ENCODE results near the gene TUBA3D.
A peak's percentile ranks its signal among the peaks of the same experiment; 100 is the strongest.
"Not testable (repeated sequence)": the region's sequence is repeated elsewhere in the genome, so short reads cannot be mapped to it uniquely, and the experiment has no call there.

Gene TUBA3D

DNA sequence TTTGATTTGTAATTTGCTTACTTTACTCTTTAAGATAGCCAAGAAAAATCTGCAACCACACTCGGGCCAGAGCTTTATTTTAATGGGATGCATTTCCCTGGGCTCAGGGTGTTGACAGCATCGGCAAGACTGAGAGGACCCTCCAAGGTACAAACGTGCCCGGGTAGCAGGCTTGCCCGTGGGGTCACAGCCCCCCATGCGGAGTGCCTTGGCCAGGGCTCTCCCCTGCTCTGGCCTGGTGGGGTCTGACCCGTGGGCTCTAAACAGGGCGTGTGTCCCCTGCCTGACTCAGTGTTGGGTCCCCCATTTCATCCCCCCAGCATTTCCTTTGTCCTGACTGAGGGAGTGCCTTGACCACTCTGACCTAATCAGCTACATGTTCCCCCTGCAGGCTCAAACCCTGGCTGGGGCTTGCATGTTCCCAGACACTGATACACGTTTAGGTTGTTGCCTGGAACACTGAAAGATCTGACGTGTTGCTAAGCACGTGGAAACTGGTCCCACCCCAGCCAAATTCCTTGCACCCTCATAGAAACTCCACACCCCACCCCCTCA is 9.1 kb downstream of the TUBA3D start:
- DNase-seq, result not testable (repeated sequence)

DNA sequence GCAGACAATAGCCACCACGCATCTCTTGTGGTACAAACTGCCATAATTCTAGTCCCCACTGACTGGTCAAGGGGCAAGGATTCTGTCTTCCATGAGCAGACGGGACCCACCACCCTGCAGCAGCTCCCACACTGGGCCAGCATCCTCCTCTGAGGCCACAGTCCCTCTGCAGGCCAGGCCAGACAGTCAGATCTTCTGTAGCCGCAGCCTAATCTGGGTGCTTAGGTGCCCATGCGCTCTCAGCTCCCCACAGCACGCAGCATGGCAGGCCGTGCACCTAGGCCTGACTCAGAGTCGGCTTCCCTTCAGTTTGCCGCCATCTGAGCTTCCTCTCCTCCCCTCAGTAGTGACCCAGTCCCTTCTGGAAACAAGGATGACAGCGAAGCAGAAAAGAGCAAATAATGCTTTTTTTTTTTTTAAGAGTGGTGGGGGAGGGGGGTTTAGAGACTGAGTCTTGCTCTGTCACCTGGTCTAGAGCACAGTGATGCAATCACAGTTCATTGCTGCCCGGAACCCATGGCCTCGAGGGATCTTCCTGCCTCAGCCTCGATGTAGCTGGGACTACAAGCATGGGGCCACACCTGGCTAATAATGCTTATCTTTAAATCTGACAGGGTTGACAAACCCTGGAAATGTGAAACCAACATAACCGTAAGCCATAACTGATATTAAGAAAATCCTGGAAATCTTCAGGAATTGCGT is 10.4 kb downstream of the TUBA3D start:
- not testable (repeated sequence) for DNase-seq

DNA sequence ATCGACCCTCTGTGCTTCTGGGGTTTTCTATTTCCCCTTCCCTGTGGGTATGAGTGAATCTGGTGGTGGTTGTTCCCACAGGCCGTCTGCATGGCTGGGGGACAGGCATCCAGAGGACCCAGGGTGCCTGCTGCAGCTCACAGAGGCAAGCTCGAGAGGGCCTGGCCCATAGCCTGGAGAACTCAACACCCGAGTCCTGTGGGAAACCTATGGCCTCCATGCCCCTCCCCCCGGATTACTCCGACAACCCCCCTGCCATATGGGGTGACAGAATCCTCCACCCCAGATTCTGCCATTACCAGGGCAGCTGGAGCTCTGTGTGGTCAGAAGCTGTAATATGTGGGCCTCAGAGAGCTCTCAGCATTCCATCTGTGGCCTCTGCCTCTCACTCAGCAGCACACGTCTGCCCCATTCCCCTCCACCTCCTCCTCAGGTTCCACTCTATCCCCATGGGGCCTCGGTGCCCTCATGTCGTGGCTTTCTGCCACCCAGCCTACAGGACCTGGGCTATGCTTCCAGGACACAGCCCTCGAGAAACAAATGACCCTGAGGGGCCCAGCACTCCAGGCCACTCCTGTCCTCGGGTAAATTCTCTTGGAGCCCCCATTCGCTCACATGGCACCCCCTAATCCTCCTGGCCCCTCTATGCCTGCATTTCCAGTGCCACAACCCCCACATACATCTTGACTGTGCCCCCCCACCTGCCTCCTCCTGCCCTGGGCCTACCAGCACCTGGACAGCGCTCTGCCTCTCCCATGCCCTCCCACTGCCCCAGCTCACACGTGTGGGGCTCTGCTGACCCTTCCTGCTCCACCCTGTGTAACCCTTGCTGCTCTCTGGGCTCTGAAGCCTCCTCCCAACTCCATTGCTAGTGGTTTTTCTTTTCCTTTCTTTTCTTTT is 12.6 kb downstream of the TUBA3D start:
- DNase-seq, result no peak

DNA sequence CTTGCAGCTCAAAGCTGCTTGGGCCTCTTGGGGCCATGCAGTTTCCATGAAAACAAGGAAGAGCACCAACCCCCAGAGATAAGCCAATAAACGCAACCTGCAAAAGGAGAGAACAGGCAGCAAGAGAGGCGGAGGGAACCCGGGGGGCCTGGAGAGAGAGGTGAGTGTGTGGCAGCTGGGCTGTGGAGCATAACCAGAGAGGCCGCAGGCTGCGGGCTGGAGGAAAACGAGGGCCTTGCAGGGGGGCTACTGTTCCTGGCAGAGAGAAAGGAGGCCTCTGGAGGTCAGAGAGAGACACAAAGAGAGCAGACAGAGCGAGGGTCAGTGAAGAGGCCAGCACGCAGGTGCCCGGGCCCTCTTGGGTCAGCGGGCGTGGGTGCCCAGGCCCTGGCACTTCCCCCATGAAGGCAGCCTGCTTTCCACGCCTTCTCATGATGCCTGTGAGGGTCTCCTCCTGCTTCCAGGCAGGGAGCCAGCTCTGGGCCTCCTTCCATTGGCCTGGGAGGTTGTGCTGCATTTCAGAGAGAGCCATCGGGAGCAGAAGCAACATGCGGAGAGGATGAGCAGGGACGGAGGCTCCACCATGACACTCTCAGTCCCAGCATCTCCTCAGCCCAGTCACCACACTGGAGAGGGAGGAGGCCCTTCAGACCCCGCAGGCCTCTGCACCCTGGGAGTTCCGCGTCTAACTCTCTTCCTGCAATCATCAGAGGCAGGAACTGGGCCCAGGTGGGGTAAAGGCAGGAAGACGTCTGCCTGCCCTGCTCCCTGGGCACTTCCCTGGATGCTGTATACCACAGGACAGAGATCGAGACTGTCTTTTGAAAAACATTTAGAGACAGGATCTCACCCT is 14.9 kb downstream of the TUBA3D start:
- DNase-seq, result peak; percentile 27

DNA sequence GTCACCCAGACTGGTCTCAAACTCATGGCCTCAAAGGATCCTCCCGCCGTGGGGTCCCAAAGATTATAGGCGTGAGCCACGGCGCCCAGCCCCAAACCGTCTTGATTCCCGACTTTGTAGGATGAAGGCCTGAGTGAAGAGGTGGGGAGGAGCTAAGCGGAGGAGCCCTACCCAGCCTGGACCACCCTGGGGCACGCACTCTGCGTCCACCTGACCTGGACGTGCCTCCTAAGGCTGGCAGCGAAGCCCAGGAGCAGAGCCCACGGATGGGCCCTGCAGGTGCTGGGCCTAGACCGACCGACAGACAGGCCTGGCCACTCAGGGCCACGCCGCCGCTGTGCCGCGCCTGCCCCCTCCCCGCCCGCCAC is 15.5 kb downstream of the TUBA3D start:
- not testable (repeated sequence) for DNase-seq

DNA sequence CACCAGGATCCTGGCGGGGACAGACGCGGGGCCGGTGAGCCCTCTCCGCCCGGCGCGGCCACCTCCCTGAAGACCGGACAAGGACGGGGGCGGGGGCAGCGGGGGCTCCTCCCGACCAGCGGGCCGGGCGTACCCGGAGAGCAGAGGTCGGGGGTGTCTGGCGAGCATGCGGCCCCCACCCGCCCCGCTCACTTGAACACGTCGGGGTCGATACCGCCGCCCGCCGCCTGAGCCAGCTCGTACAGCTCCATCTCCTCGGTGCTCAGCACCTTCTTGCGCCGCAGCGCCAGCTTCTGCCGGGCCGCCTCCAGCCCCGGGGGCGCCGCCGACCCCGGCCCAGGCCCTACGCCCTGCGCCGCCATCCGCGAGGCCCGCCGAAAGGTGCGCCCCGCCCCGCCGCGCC is 16.1 kb downstream of the TUBA3D start, which contains the start of gene MZT2A:
TSS of gene MZT2A (minus strand) at position 383 of the 403 bp plus-strand sequence. CDS start at position 362, 21 bp downstream.
- not testable (repeated sequence) for DNase-seq

DNA sequence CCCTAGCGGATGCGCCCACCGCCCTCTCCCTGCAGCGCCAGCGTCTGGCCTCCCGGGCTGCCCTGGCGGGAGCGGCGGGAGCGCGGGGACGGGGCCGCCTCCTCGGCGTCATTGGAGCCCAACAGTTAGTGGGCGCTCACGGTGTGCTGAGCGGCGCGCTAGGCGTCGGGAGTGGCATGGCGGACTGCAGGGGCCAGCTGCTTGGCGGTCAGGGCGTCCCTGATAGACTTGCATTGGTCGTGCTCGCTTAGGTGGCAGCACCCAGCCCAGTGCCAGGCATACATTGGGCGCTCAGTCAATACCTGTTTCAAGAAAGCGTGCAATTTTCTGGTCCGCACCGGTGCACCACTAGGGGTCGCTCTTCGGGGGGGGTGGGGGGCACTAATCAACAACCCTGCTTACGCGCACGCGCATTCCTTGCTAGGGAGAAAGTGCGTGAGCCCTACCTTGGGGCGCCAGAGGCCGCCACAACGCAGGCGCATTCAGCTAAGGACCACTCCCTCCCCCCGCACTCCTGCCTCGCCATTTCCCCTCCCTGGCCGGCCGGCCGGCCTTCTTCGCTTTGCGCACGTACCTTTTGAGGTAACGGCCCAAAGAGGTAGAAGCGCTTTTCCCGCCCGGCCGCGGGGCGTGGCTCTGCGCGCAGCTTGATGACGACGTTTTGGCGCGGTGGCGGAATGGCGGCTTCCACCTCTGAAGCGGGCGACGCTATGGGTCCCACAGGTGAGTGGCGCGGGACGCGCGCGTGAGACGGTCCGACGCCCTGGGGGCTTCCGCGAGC is 16.7 kb downstream of the TUBA3D start:
- peak; percentile 97 for DNase-seq

DNA sequence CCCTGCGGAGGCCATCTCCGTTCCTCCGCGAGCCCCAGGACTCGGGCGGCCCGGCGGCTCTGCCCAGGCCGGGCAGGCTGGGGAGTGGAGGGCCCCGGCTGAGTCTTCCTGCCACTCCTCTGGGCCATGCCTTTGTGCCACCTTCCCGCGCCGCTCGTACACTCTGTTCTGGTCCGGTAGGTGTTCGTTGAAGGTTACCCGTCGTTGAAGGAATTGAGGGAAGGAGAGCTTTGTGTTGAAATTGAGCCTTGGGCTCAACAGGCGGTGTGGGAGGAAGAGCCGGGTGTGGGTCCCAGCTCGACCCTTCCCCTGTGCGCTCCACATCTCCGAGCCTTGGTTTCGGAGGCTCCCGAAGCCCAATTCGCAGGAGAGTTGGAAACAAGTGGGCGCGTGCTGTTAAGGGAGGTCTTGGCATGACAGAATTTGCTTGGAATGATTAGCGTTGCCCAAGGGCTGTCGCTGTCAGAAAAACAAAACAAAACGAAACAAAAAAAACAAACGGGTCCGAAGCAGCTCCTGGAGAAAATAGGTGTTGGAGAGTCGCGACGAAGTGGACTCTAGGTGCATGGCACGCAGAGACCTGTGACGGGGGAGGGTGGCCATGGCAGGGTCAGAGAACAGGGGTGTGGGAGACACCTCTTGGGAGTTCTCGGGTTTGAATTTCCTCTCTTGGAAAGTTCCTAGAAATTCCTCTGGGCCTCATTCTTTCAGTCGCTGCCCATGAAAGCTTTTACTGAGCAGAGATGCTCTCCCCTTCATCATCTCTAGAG is 17.5 kb downstream of the TUBA3D start:
- DNase-seq, result no peak

DNA sequence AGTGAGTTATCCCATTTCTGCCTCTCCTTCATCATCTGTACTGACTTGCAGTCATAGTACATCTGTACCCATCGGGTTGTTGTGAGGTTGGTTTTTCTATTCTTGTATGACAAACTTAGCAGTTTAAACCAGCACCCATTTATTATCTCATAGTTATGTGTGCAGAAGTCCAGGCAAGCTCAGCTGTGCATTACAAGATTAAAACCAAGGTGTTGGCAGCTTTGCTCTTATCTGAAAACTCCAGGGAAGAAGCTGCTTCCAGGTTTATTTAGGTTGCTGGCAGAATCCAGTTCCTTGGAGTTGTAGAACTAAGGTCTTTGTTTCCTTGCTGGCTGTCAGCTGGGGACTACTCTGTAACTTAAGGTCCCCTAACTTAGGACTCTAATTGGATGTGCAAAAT is 19.6 kb downstream of the TUBA3D start:
- DNase-seq, result not testable (repeated sequence)

DNA sequence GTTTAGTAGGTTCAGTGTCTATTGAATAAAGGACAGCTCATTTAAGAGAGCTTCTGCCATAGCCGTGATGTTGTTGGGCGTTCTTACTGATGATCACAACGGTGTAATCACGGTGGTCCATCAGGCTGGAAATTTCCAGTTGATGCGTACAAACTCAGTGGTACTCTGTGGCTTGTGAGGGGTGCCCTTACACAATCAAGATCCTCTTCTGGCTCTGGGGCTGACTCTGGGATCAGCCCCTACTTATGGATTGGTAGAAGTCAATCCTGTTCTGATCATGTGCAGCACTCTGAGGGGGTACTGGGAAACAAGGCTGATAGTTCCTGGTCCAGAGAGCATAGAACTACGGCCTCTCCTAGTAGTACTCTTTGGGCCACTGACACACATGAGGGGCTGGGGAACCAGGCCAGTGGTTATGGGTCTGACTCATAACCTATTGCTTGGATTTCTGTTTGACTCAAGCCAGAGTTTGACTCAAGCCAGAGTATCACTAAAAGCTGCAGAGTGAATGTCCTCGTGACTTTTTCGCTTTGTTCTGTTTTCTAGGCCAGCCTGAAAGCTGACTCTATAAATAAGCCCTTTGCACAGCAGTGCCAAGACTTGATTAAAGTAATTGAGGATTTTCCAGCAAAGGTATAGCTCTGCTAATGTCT is 22.5 kb downstream of the TUBA3D start:
- DNase-seq, result not testable (repeated sequence)

DNA sequence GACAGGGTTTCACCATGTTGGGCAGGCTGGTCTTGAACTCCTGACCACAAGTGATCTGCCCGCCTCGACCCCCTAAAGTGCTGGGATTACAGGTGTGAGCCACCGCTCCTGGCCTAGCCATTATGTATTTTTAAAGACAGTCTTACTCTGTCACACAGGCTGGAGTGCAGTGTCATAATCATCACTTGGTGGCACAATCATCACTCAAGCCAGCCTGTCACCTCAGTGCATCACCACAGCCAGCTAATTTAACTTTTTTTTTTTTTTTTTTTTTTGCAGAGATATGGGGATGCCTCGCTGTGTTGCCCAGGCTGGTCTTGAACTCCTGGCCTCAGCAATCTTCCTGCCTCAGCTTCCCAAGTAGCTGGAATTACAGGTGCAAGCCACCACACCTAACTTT is 27.7 kb downstream of the TUBA3D start:
- not testable (repeated sequence) for DNase-seq

DNA sequence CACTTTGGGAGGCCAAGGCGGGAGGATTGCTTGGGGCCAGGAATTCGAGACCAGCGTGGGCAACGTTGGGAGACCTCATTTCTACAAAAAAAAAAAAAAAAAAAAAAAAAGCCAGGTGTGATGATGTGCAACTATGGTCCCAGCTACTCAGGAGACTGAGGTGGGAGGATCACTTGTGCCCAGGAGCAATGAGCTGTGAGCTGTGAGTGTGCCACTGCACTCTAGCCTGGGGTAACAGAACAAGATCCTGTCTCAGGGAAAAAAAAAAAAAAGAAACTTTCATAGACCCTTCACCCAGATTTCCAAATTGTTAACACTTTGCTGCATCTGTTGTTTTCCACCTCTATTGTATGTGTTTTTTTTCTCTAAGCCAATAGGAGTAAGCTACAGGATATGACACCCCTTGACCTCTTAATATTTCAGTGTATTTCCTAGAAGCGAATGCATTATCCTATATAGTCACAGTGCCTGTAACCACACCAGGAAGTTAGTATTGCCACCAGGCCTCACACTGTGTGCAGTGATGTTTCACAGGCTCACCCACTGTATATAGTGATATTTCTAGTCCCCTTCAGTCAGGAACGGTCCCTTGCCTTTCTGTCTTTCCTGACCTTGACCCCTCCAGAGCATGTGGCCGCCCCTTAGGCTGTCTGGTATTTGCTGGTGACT is 28.3 kb downstream of the TUBA3D start:
- DNase-seq, result not testable (repeated sequence)

DNA sequence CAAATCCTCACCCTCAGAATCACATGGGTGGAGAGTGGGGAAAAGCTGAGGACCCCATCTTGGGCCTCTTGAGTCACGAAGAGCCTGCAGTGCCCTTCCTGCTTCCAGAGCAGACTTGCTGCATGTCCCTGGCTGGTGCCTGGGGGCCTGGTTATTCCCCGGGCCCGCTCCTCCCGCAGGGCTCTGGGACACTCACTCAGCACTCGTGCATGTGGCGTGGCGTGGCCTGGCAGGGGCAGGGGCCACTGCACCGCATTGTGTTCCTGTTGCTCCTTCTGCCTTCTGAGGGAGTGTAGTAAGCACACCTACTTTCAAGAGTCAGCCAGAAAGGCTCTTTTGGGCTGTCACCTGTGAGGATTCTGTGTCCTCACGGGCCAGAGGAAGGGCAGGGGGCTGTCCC is 33.7 kb downstream of the TUBA3D start:
- no peak for DNase-seq

DNA sequence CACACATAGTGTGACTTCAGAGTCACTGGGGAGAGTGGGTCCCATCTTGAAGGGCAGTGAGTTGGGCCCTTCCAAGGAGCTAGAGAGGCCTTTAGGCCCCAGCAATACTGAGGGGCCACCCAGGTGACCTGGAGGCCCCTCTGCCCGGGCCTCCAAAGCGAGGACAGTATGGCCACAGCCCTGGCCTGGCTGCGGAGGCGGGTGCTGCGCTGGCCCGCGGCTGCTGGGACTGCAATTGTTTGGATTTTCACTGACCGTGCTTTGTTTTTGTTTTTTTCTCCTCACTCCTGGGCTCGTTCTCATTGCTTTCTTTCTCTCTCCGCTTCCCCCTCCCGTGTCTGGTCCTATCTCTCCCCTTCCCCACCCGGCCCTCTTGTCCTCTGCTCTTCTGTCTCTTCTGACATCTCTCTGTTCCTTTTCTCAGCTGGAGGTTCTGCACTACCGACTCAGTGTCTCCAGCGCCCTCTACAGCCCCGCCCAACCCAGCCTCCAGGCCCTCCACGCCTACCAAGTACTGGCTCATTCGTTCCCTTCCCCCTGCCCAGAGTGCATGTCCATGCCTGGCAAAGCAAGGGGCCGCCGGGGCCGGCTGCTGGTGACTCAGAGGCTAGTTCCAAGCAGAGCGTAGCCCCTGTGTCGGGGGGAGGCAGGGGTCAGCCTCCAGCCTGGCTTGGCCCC is 35.5 kb downstream of the TUBA3D start:
- not testable (repeated sequence) for DNase-seq

DNA sequence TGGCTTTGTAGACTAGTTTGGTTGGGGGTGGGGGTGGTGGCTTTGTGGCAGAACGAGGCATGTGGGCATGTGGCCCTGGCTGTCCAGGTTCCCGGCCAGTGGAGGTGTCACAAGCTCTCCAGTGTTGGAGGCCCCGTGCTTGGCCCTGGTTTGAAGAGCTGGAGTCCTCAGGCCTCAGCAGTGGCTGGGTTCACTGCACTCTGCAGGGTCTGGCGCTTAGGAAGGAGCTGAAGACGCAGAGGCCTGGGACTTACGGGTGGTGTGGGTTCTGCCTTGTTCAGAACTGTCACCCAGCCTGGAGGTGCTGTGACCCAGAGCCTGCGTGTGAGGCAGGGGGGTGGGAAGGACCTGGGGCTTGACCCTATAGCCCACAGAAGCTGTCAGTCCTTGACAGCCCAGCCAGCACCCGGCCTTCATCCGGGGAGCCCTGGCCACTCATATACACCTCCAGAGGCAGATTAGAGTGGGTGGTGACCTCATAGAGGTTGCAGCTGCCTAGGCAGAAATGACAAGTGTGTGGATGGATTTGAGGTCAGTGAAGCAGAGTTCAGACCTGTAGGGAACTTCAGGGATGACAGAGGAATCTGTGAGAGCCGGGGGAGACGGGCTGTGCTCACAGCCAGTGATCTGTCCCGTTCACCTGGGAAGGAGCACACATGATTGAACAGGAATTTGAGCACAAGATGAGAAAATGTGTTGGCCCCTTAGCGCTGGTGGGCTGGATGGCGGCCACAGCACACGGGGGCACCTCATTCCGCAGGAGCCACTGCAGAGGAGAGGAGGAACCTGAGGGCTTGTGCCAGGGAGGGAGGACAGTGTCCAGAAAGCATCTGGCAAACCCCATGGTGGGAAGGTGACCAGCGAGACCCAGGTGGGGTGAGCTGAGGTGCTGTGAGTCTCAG is 36.3 kb downstream of the TUBA3D start:
- not testable (repeated sequence) for DNase-seq

DNA sequence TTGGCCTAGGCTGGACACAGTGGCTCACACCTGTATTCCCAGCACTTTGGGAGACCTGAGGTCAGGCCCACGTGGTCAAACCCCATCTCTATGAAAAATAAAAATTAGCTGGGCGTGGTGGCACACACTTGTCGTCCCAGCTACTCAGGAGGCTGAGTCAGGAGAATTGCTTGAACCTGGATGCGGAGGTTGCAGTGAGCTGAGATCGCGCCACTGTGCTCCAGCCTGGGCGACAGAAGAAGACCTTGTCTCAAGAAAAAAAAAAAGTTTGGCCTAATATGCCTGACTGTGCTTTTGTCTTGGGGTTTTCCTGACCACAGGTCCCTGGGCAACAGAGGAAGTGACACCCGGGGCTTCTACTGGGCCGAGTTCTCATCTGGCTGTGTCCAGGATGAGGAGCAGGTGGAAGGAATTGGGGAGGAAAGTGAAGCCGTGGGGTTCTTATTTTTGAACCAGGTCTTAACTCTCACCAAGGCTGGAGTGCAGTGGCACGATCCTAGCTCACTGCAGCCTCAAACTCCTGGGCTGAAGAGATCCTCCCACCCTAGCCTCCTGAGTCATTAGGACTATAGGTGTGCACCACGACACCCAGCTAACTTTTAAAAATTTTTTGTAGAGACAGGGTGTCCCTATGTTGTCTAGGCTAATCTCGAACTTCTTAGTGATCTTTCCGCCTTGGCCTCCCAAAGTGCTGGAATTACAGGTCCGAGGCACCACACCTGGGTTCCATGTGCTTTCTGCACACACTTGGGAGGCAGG is 38.7 kb downstream of the TUBA3D start:
- DNase-seq, result not testable (repeated sequence)

DNA sequence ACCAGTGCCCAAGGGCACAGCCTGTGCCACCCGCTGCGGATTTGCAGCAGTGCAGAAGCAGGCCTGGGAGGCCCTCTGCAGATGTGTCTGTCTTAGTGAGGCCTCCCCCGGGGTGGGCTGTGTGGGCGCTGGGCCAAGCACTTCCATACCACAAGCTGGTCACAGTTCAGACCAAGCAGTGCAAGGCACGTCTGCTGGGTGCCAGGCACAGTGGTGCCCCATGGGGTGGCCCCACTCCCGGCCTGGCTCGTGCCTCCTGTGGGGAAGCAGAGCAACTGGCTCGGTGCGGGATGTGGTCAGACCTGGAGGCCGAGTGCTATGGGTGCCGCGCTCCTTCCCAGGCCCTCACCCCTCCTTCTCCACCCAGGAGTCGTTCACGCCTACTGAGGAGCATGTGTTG is 39.3 kb downstream of the TUBA3D start:
- DNase-seq, result not testable (repeated sequence)
